ENCODE results near the gene IL4I1.

Gene IL4I1

DNA sequence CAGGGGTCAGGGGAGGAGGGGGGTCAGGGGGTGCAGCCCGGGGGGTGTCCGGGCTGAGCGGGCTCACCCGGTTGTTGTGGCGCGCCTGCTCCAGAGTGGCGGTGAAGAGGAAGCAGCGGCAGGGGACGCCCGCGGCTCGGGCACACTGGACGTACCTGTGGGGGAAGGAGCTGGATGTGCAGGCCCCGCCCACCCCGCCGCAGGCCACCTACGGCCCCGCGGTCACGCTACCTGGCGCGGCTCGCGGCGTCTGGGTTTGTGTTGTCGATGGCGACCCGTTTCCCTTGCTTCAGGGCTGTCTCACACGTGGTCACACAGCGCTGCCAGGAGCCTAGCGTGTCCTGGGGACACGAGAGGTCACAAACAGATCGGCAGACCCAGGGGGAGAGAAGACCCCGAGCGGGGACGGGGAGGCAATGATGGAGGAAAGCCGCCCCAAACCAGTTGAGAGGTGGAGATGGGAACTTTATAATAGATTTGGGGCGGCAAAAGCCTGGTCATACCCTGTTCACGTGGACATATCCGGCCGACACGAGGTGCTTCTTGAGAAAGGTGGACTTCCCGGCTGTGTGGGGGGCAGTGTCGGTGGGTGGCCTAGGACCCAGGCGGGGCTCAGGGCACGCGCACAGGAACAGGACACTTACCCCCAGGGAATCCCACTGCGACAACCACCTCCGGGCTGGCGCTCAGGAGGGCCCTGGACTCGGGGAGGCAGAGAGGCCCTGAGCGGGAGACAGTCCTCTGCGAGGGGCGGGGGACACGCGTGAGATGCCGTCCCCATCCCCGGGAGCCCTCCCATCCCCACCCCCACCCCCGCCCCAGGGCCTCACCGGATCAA lies 34.9 kb downstream of the IL4I1 start:
- no peak for DNase-seq

DNA sequence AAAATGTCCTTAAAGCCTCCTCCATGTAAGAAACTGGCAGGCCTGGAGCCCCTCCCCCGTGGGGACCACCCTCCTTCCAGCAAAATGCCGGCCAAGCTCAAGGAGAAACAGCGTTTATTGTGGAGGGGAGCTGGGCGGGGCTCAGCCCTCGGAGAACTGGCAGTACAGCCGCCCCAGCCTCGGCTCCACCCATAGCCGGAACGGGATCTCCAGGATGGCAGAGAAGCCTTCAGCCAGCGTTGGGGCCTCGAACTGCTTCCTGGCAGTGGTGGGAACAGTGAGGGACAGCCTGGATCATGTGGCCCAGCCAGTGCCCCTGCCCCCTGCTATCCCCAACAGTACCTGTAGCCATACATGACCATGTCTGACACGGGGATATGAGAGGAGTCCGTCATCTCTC lies 35.6 kb downstream of the IL4I1 start:
- no peak for DNase-seq

DNA sequence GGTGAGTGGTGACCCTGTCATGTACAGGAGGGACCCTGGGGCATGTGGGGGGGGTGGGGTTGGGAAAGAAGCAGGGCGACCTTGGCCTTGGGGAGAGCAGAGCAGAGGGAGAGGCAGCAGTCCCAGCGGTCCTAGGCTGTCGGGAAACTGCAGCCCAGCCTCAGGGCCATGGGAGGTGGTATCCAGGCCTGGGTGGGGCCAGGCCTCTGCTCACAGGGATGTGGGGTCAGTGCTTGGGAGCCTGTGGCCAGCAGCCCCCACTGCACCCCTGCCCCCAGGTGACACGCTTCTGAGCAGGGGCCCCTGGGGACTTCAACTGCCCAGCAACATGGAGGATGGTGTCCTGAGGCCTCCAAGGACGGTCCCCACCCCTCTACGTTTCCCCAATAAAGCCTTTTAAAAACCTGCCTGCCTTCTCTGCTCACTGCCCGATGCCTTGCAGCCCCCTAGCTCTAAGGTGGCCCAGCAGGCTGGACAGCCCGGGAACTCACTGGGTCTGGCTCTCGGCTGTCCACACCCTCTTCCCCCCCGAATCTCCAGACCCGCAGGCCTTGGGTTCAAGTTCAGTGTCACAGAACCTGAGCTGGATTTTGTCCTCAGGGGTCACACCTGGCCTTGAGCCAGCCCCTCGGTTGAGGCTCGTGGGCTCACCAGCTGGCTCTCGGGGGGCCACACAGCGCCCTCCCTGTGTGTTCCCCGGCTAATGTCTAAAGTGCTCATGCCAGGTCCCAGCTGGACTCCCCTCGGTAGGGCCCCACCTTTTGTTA lies 36.2 kb downstream of the IL4I1 start:
- no peak for DNase-seq

DNA sequence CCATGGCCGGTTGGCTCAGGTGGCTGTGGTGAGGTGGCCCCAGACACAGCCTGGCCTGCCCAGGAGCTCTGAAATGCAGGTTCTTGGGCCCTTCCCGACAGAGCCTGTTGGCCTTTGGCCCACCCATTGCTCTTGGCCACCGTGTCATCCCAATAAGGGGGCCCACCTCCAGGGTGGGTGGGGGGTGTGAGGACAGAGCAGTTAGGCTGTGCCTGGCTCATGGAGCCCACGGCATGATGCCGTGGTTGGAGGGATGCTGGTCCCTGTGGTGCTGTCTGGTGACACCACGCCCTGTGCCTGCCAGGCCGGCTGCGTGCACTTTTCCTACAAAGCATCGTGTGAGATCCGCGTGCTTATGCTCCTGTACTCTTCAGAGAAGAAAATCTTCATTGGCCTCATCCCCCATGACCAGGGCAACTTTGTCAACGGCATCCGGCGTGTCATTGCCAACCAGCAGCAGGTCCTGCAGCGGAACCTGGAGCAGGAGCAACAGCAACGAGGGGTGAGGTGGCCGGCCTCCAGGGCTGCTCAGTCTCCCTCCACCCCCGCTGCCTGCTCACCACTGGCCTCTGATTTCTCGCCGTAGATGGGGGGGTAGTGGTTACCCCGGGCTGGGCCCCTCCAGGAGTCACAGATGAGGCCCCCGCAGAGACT lies 36.9 kb downstream of the IL4I1 start:
- DNase-seq = no peak

DNA sequence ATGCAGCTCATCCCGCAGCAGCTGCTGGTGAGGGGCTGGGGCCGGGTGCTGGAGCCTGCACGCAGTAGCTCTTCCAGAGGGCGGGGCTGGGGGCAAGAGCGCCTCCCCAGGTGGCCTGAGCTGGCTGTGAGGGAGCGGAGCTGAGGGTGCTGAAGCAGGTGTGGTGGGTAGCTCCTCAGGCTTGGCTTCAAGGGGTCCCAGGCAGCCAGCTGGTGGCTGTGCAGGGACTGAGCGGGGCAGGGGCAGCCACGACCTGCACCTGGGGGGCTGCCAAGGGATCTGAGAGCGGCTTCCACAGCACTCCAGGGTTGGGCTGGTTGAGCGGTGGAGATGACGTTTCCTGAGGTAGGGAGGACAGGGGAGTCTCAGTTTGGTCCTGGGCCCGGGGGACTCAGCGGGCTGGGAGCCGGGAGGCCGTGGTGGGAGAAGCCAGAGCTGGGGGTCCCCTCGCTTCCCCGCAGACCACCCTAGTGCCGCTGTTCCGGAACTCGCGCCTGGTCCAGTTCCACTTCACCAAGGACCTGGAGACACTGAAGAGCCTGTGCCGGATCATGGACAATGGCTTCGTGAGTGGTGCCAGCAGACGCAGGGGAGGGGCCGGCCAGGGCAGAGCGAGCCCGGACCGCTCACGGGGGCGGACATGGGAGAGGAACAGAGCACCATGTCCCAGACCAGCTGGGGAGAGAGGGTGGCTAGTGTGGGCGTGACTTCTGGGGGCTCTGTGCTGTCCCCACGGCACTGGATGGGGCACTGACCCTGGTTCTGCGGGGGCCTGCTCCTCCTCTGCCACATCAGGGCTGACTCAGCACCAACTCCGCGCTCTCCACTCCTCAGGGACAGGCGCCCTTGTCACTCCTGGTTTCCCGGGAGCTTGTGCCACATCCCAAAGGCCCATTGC lies 38.4 kb downstream of the IL4I1 start:
- no peak for DNase-seq

DNA sequence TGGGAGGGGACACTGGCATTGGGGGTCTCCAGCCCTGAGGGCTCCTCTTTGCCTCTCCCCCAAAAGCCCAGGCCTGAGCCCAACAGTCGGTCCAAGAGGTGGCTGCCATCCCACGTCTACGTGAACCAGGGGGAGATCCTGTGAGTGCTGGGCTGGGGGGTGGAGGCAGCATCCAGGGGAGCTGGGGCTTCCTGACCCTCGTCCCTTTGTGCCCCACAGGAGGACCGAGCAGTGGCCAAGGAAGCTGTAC lies 38.9 kb downstream of the IL4I1 start:
- DNase-seq = no peak

DNA sequence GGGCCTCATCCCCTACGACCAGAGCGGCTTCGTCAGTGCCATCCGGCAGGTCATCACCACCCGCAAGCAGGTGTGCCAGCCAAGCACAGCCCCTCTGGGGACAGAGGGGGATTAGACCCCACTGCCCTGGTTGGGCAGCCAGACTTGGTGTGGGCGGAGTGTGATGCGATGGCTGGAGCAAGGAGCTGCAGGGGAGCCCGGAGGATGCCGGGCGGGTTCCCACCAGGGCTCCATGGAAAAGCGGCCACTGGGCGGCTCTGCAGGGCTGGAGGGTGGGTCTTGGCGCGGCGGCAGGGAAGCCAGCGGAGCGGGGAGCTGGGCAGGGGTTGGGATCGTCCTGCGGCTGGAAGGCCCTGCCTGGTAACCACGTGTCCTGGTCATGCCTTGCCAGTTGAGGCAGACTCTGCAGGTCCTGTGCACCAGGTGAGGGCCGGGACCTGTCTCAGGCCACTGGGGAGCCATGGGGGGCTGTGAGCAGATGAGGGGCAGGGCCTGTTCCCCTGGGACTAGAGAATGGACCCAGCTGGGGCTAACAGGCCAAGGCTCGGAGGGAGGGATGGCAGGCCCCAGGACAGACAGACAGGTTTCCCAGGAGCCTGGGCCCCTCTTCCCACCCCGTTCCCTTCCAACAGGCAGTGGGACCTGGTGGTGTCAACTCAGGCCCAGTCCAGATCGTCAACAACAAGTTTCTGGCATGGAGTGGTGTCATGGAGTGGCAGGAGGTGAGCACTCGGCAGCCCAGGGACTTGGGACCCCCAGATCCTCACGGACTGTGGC lies 39.4 kb downstream of the IL4I1 start:
- no peak for DNase-seq

DNA sequence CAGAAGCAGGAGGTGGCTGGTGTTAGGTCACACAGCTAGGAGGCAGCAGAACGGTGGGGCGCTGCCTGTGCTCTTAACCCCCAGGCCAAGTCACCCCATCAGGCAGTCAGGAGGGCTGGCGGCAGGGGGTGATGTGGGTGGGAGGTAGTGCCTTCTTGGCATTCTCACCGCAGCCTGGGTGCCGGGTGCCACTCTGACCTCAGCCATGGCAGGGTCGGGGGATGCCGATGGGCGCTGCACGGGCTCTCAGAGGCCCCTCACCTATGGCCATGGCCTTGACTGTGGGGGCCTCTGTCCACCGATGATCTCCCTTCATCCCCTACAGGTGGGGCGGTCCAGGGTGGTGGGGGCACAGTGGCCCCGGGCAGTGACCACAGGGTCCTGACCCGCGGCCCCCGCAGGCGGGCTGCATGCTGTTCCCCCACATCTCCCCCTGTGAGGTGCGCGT lies 40.1 kb downstream of the IL4I1 start:
- no peak for DNase-seq

DNA sequence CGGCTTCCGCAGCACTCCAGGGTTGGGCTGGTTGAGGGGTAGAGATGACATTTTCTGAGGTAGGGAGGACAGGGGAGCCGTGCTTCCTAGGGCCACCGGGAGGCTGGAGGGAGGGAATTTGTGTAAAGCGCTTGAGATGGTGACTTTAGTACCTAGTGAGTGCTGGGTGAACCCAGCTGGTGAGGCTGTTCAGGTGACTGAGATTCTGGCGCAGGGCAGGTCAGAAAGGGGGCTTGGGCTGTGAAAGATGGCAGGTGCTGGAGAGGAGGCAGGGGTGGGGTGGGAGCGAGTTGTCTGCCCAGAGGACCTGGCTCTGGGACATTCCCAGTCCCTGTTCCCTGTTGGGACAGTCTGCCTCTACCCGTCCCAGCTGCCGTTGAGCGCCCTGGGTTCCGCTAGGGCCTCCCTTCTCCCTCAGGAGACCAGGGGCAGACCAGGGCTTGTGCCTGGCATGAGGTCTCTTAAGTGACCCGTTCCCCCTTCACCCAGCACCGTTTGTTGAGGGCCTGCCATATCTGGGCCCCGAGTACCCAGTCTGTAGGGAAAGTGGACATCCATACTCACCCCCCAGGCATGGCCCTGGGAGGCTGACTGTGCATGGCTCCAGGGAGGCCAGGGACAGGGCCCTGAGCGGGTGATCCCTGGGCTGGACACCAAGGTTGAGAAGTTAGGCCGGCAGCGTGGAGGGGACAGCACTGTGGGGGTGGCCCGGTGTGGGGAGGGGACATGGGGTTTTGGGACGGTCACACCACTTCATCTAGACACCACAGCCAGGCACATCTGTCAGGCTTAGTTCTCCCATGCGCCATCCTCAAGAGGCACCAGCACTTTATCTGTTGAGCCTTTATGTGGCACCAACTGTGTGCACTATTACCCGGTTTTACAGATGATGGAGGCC lies 40.8 kb downstream of the IL4I1 start:
- no peak for DNase-seq

DNA sequence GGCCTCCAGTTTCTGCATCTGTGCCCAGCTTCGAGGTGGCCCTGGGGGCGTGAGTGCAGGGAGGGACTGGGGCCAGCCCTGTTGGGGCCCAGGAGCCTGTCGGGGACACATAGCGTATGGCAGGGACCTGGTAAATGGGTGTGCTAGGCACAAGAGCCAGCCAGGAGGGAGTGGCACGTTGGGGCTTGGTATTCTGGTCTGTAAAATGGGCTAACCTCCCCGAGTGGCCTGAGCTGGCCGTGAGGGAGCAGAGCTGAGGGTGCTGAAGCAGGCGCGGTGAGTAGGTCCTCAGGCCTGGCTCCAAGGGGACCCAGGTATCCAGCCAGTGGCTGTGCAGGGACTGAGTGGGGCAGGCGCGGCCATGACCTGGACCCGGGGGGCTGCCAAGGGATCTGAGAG lies 41.4 kb downstream of the IL4I1 start:
- no peak for DNase-seq

DNA sequence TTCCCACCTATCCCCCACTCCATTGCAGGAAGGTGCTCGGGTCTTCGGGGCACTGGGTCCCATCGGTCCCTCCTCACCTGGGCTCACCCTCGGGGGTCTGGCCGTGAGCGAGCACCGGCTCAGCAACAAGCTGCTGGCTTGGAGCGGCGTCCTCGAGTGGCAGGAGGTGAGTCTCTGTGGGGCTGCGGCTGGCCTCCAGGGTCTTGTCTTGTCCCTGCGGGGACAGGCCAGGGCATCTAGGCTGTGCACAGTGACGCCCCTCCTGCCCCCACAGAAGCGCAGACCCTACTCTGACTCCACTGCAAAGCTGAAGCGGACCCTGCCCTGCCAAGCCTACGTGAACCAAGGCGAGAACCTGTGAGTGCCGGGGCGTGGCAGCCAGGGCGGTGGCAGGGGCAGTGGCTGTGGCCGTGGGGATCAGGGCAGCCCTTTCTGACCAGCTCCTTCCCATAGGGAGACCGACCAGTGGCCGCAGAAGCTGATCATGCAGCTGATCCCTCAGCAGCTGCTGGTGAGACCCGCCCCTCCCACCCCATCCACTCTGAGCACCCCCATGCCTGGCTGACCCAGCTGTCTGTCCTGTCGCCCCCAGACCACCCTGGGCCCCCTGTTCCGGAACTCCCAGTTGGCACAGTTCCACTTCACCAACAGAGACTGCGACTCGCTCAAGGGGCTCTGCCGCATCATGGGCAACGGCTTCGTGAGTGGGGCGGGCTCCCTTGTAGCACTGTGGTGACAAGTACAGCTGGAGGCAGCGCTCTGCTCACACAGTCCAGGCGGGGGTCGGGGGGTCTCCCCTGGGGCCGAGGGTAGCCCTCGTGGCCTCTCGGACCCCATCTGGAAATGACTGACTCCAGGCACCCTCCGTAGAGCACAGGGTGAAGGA lies 42.1 kb downstream of the IL4I1 start:
- no peak for DNase-seq

DNA sequence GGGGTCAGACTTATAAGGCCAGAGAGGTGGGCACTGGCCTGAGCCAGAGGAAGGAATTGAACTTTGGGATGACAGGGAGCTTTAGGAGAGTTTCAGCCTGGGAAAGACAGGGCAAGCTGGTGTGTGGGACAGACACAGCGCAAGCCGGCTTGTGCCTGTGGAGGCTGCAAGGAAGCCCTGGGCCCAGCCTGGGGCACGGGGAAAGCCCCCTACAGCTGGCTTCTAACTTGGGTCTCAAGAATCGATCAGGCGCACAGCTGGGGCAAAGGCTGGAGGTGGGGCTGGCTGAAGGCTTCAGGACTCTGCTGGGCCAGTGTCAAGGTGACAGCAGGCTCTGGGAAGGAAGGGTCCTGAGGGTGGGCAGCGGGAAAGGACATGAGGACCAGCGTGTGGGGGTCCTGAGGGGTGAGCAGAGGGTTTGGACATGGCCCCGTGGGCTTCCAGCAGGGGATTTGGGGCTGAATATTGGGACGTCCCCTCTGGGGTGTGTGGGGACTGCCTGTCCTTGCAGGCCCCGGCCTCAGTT lies 42.8 kb downstream of the IL4I1 start:
- no peak for DNase-seq

DNA sequence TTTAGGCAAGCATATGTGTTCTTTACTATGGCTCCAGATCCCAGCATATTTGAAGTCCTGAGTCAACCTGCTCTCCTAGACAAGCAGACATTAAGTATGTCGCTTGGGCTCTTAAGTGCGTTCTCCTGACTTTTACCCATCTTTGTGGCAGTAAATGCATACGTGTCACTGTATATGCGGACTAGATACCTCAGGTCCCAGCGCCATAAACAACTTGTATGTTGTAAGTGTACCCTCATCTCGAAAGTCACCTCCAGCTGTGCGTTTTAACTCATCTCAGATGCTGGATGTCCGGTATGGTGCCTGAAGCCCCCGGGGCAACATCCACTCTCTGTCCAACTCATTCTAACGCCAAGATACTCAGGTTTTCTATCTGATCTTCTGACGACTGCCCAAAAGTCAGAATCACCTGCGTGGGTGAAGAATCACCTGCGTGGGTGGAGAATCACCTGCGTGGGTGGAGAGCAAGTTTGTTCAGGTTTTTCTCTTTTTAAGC lies 44.0 kb downstream of the IL4I1 start:
- no peak for DNase-seq

DNA sequence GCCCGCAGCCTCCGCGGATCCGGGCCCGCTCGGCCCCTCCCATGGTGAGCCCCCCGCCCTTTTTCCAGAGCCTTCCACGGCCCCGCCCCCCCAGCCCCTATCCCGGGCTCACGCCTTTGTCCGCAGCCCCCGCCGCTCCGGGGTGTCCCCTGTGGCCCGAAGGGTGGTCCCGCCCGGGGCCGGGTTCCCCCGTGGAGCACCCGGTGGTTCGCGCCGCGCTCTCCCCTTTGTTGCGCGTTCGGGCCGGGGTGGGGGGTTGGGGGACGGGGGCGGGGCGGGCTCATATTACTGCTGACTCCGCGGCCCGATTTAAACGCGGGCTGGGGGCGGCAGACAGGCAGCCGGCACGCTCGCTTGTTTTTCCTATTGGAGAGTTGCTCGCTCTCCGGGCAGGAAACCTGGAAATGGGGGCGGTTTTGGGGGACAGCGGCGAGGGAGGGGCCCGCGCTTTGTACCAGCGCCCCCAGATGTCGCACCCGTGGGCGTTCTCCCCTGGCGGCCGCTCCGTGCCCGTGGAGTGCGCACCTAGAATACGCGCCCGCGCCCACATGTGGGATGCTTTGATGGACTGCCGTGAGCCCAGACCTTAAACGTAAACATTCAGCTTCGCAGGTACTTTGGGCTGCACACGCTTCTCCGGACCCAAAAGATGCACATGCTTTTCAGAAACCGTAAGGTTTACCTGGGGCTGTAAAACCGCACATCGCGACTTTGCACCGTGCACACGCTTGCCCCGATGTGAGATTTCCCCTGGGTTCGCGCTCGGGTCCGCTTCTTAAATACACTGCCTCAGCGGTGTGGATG lies 45.0 kb downstream of the IL4I1 start:
- DNase-seq = peak; percentile 37

DNA sequence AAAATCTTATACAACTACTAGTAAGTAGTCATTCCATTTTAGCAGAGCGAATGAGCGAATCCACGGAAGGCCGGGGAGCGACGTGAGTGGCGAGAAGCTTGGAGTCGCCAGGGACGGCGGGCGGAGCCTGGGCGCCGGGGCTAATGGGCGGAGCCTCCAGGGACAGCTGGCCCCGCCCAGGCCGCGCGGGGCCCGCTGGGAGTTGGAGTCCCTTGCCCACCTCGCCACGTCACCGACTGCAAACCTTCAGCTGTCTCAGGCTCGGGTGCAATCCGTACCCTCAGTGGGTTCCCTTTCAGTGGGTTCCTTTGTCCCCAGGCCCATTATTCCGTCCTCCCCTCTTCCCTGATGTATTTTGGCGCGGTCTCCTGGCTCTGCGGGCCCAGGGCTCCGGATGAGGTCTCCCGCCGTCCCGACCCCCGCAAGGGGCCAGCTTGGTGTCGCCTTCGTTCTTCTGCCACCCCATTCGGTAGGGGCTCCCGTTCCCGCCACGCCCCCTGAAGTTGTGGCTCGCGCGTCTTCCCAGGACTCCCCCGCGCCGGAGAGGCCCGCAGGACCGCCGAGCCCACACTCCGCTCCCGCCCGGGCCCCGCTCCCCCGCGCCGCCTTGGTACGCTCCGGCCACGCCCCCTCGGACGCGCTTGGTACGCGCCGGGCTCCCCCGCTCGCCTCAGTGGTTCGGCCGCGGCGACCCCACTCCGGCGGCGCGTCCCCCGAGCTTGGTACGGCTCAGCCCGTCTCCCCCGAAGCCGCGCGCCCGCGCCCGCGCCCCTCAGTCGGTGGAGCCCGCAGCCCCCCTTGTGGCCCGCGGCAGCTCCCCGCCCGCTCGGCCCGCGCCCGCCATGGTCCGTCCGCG lies 46.0 kb downstream of the IL4I1 start, which contains the start of gene PTOV1:
Gene PTOV1 (plus strand): TSS at position 673 of the 856 bp plus-strand sequence.
- peak; percentile 85 for DNase-seq

DNA sequence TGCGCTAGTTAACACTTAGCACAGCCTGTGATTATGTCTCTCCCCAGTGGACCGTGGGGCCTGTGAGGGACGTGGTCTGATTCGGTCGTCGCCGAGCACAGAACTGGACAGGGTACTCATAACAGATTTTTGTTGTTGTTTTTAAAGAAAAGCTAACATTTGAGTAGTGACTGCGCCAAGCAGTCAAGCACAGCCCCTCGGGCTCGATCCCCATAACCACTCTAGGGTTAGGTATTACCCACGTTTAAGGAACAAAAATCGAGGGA lies 46.5 kb downstream of the IL4I1 start:
- DNase-seq = no peak

DNA sequence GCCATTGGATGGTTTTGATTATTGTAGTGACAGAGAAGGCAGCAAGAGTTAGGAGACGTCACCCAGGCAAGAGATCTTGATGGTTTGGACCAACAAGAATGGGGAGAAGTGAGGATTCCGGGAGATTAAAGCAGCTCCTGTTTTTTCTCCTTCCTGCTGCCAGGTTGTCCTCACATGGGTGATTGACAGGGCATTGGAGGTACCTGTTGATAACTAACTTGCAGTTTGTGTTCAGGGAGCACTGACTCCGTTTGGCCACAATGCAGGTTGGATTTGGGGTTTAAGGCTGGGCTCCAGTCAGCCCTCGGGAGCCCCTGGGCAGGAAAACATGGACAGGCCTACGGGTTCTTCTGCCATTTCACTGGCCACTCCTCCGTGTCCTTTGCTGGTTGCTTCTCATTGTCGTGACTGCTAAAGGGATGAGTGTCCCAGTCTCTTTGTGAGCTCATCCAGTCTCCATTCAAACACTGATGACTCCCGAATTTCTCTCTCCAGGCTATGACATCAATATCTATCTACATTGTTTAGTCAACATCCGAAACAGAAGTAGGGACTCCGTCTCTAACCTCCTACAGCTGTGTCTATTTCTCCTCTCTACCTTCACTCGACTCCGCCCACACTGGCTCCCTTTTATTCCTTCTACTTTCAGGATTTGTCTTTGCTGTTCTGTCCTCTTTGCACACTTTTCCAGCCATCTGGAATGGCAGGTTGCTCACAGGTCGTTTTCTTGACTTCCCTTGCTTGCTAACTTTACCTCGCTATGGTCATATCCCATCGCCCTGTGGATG lies 47.1 kb downstream of the IL4I1 start:
- no peak for DNase-seq
